Left colon (tissue), 2 donors: ENCODE data around the gene CCDC177. TPM values are rescaled to one million over a fixed set of nuclear protein-coding genes. Genes with fewer than 3 reads are reported as not detected.

Experiments
- ATAC-seq: fragments of 200-7000 bp; cut with Tn5 transposase; one replicate; pipeline ENCODE4 v1.9.1; 2020; ENCODE audit warnings: mild to moderate bottlenecking, moderate library complexity
- DNase-seq, 2 donors: peaks; one replicate each; pipeline ENCODE4 v3.0.0-alpha.2; 2020
- intact Hi-C, 2 donors: fragments of 100-400 bp; cut with DNase I in 1 of 2; cut with micrococcal nuclease in 1 of 2; formaldehyde crosslinking; loops; one replicate each; pipeline versions ENCODE4 v1.11.2 to v1.14.0; 2022; cut with DNase I, micrococcal nuclease
- total RNA-seq, 2 donors: library from RNA; stranded (reverse); fragmentation: NEBNext Ultra II Directional; extraction: Animal tissue kit (Norgen Biotek cat#: 25700); gene quantifications; one replicate each; pipeline ENCODE4 v1.2.1, GENCODE V29; 2021
- donor health status: DM: no; HTN: no; CAD: no.
- donor health status: DM: yes; HTN: yes; CAD: no.

The CCDC177 gene
- total RNA-seq, 2 donors from 2014 or later = not detected

- ATAC-seq (no peak), DNase-seq (no peak)
Measured at GRCh38 chr14:69573205-69573830, 1.4 kb downstream of the CCDC177 start.

GRCh38 chr14:69572841-69573135, 1.9 kb downstream of the CCDC177 start:
- ATAC-seq (no peak), DNase-seq (no peak)
- intact Hi-C loops = no loop called here

More at GRCh38 chr14:69573205-69573830, 1.4 kb downstream of the CCDC177 start:
- intact Hi-C loops = no loop called here

GRCh38 chr14:69572030-69572840, 2.4 kb downstream of the CCDC177 start:
- ATAC-seq (peak; percentile 71), DNase-seq (peak in 1 of 2 donors; percentile 36)
- intact Hi-C loops = no loop called here

- intact Hi-C loops = no loop called here
- peak; percentile 20 for ATAC-seq
- no peak for DNase-seq
Measured at GRCh38 chr14:69571449-69572029, 3.1 kb downstream of the CCDC177 start.

GRCh38 chr14:69570836-69571330, 3.8 kb downstream of the CCDC177 start:
- intact Hi-C loops = no loop called here
- ATAC-seq = no peak

GRCh38 chr14:69569859-69570258, 4.8 kb downstream of the CCDC177 start:
- ATAC-seq (no peak), DNase-seq (no peak)
- intact Hi-C loops = no loop called here

More at GRCh38 chr14:69570836-69571330, 3.8 kb downstream of the CCDC177 start:
- DNase-seq = no peak

GRCh38 chr14:69567563-69567962, 7.1 kb downstream of the CCDC177 start:
- intact Hi-C loops = no loop called here
- ATAC-seq = no peak
- no peak for DNase-seq

- intact Hi-C loops = no loop called here
- ATAC-seq (no peak), DNase-seq (no peak)
Measured at GRCh38 chr14:69561893-69562292, 12.8 kb downstream of the CCDC177 start.

- DNase-seq (no peak), ATAC-seq (no peak)
- intact Hi-C loops = no loop called here
Measured at GRCh38 chr14:69560826-69561225, 13.8 kb downstream of the CCDC177 start.

GRCh38 chr14:69559581-69560011, 15.1 kb downstream of the CCDC177 start:
- intact Hi-C loops = no loop called here
- DNase-seq (no peak), ATAC-seq (no peak)

- no peak for DNase-seq
- intact Hi-C loops = no loop called here
- no peak for ATAC-seq
Measured at GRCh38 chr14:69558774-69559173, 15.9 kb downstream of the CCDC177 start.

GRCh38 chr14:69554500-69554899, 20.2 kb downstream of the CCDC177 start:
- intact Hi-C loops = no loop called here
- ATAC-seq = no peak
- no peak for DNase-seq

GRCh38 chr14:69553252-69553651, 21.4 kb downstream of the CCDC177 start:
- no peak for ATAC-seq
- DNase-seq = no peak

GRCh38 chr14:69551511-69551910, 23.2 kb downstream of the CCDC177 start:
- no peak for ATAC-seq
- no peak for DNase-seq
- intact Hi-C loops = no loop called here

More at GRCh38 chr14:69553252-69553651, 21.4 kb downstream of the CCDC177 start:
- intact Hi-C loops = no loop called here

GRCh38 chr14:69548566-69548965, 26.1 kb downstream of the CCDC177 start:
- intact Hi-C loops = no loop called here
- ATAC-seq (no peak), DNase-seq (no peak)

GRCh38 chr14:69547701-69548348, 26.8 kb downstream of the CCDC177 start:
- intact Hi-C loops = no loop called here
- ATAC-seq = no peak
- DNase-seq = no peak

- DNase-seq = peak in 1 of 2 donors; percentile 56
- intact Hi-C loops = no loop called here
Measured at GRCh38 chr14:69543341-69544115, 31.1 kb downstream of the CCDC177 start.

GRCh38 chr14:69542311-69542710, 32.4 kb downstream of the CCDC177 start:
- DNase-seq = no peak
- no peak for ATAC-seq
- intact Hi-C loops = no loop called here

More at GRCh38 chr14:69543341-69544115, 31.1 kb downstream of the CCDC177 start:
- peak; percentile 34 for ATAC-seq
